ENCODE results near the gene SUCLG2.
"Not testable (repeated sequence)": the region's sequence is repeated elsewhere in the genome, so short reads cannot be mapped to it uniquely, and the experiment has no call there.

SUCLG2 gene

GRCh38 chr3:67558426-67558825 is 96.0 kb downstream of the SUCLG2 start:
- no peak overlapping the region for H3K4me3 ChIP-seq (ENCODE audit: low read depth, low read length)
- DNase-seq (ENCODE audit: low read depth) = peak; percentile 72
- TF ChIP-seq CTCF (conservative IDR thresholded peaks at IDR 0.05; ENCODE audit: low read depth, low read length) = peak; percentile 7

- no peak for DNase-seq (ENCODE audit: low read depth)
- H3K4me3 ChIP-seq (ENCODE audit: low read depth, low read length) = no peak overlapping the region
- no peak for TF ChIP-seq CTCF (conservative IDR thresholded peaks at IDR 0.05; ENCODE audit: low read depth, low read length)
Measured at GRCh38 chr3:67557848-67558355, 96.5 kb downstream of the SUCLG2 start.

- no peak for TF ChIP-seq CTCF (conservative IDR thresholded peaks at IDR 0.05; ENCODE audit: low read depth, low read length)
- DNase-seq (ENCODE audit: low read depth) = no peak
Measured at GRCh38 chr3:67551361-67552016, 102.9 kb downstream of the SUCLG2 start.

GRCh38 chr3:67550541-67550940 is 103.9 kb downstream of the SUCLG2 start:
- TF ChIP-seq CTCF (conservative IDR thresholded peaks at IDR 0.05; ENCODE audit: low read depth, low read length) = no peak
- no peak for DNase-seq (ENCODE audit: low read depth)
- no peak overlapping the region for H3K4me3 ChIP-seq (ENCODE audit: low read depth, low read length)

More at GRCh38 chr3:67551361-67552016, 102.9 kb downstream of the SUCLG2 start:
- no peak overlapping the region for H3K4me3 ChIP-seq (ENCODE audit: low read depth, low read length)

- not testable (repeated sequence) for DNase-seq (ENCODE audit: low read depth); H3K4me3 ChIP-seq (ENCODE audit: low read depth, low read length)
Measured at GRCh38 chr3:67542502-67543250, 111.7 kb downstream of the SUCLG2 start.

- H3K4me3 ChIP-seq (ENCODE audit: low read depth, low read length) = no peak overlapping the region
- no peak for TF ChIP-seq CTCF (conservative IDR thresholded peaks at IDR 0.05; ENCODE audit: low read depth, low read length)
- no peak for DNase-seq (ENCODE audit: low read depth)
Measured at GRCh38 chr3:67540198-67540894, 114.1 kb downstream of the SUCLG2 start.

GRCh38 chr3:67537203-67537602 is 117.2 kb downstream of the SUCLG2 start:
- H3K4me3 ChIP-seq (ENCODE audit: low read depth, low read length); DNase-seq (ENCODE audit: low read depth): not testable (repeated sequence)
